K562 (cell line): ENCODE measurements around the gene USP10.

Source experiments
- CHCHD3 ChIP-seq: fragments of 250-450 bp; sonication (Bioruptor Pico); IDR thresholded peaks from 2 replicates; pipeline ENCODE4 v2.1.2; 2022; ENCODE audit warnings: mild to moderate bottlenecking
- TF ChIP-seq, protein P1 (sequence below): fragments of 250-450 bp; sonication (Bioruptor Pico); IDR thresholded peaks from 2 replicates; pipeline ENCODE4 v1.8.0; 2021; ENCODE audit warnings: borderline replicate concordance, mild to moderate bottlenecking, moderate library complexity; ENCODE audit not compliant: poor library complexity, severe bottlenecking
- TF ChIP-seq, protein P2 (sequence below): fragments of 450-650 bp; IDR thresholded peaks from 2 replicates; pipeline ENCODE4 v1.6.1; 2017; ENCODE audit warnings: antibody characterized with exemption, mild to moderate bottlenecking

DNA sequence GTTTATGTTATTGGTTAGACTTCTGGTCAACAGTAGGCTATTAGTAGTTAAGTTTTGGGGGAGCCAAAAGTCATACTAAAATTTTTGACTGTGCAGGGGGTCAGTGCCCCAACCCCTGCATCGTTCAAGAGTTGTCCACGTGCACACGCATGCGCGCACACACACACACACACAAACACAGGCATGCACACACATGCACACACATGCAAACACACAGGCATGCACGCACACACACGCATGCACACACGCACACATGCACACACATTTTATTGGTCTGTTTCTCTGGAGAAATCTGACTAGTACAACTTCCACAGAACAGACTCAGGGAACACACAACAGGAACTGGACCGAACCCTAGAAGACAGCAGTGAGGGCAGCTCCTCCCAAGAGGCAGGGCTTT, 24.4 kb upstream of the USP10 start:
- no peak for TF ChIP-seq CHCHD3 (CRISPR knock-in tag)
- TF ChIP-seq, protein P1, sequence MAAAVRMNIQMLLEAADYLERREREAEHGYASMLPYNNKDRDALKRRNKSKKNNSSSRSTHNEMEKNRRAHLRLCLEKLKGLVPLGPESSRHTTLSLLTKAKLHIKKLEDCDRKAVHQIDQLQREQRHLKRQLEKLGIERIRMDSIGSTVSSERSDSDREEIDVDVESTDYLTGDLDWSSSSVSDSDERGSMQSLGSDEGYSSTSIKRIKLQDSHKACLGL (CRISPR knock-in tag): no peak
- TF ChIP-seq, protein P2, sequence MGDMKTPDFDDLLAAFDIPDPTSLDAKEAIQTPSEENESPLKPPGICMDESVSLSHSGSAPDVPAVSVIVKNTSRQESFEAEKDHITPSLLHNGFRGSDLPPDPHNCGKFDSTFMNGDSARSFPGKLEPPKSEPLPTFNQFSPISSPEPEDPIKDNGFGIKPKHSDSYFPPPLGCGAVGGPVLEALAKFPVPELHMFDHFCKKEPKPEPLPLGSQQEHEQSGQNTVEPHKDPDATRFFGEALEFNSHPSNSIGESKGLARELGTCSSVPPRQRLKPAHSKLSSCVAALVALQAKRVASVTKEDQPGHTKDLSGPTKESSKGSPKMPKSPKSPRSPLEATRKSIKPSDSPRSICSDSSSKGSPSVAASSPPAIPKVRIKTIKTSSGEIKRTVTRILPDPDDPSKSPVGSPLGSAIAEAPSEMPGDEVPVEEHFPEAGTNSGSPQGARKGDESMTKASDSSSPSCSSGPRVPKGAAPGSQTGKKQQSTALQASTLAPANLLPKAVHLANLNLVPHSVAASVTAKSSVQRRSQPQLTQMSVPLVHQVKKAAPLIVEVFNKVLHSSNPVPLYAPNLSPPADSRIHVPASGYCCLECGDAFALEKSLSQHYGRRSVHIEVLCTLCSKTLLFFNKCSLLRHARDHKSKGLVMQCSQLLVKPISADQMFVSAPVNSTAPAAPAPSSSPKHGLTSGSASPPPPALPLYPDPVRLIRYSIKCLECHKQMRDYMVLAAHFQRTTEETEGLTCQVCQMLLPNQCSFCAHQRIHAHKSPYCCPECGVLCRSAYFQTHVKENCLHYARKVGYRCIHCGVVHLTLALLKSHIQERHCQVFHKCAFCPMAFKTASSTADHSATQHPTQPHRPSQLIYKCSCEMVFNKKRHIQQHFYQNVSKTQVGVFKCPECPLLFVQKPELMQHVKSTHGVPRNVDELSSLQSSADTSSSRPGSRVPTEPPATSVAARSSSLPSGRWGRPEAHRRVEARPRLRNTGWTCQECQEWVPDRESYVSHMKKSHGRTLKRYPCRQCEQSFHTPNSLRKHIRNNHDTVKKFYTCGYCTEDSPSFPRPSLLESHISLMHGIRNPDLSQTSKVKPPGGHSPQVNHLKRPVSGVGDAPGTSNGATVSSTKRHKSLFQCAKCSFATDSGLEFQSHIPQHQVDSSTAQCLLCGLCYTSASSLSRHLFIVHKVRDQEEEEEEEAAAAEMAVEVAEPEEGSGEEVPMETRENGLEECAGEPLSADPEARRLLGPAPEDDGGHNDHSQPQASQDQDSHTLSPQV: no peak
